HG03575 (cell line): ENCODE data around the gene DEAF1.

Experiments
- ATAC-seq: cut with Tn5 transposase; IDR thresholded peaks from one replicate; pipeline ENCODE4 v1.9.1; 2021; ENCODE audit not compliant: unreplicated experiment, insufficient number of reproducible peaks, low FRiP score; ENCODE audit errors: extremely low read depth

The DEAF1 gene

DNA sequence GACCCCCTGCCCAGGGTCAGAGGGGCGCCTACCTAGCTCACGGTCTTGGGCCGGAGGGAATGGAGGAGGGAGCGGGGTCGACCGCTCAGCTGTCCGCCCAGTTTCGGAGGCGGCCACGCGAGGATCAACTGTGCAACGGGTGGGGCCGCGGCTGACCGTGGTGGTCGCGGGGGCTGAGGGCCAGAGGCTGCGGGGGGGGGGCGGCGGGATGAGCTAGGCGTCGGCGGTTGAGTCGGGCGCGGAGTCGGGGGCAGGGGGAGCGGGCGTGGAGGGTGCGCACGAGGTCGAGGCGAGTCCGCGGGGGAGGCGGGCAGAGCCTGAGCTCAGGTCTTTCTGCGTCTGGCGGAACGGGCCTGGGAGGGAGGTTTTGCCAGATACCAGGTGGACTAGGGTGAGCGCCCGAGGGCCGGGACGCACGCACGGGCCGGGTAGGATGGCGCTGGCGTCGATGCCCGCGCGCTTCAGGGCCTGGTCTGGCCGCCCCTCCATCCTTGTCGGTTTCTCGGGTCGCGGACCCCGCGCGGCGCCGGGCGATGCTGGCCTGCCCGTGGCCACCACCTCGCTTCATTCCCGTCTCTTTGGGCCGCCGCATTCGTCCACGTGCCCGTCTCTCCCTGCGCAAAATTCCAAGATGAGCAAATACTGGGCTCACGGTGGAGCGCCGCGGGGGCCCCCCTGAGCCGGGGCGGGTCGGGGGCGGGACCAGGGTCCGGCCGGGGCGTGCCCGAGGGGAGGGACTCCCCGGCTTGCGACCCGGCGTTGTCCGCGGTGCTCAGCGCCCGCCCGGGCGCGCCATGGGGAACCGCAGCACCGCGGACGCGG is 58.3 kb downstream of the DEAF1 start, which contains the start of gene DRD4:
TSS of gene DRD4 (plus strand) at position 759 of the 822 bp plus-strand sequence. CDS start at position 795, 36 bp downstream.
- no peak for ATAC-seq

DNA sequence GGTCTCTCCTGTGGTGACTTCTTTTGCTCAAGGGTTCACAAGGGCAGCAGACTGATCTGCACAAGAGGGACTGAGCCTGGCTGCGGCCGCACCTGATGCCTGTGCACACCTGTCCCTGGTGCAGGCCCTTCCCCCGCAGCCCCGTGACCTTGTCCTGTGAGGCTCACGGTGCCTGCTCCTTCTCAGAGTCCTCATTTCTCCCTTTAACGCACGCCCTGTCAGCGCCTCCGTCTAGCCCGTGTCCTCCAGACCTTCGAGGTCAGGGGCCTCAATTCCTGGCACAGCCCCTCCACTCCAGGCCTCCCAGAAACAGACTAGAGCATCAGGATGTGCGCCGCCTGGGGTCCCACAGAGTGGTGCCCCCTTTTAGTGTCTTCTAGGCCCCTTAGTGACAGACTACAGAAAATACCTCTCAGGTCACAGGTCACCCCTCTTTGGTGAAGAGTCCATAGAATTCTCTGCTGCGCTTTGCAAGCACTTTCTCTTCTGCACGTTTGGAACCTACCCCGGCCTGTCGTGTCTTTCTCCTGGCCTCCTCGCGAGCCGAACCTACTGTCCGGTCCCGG is 59.0 kb downstream of the DEAF1 start:
- no peak for ATAC-seq

DNA sequence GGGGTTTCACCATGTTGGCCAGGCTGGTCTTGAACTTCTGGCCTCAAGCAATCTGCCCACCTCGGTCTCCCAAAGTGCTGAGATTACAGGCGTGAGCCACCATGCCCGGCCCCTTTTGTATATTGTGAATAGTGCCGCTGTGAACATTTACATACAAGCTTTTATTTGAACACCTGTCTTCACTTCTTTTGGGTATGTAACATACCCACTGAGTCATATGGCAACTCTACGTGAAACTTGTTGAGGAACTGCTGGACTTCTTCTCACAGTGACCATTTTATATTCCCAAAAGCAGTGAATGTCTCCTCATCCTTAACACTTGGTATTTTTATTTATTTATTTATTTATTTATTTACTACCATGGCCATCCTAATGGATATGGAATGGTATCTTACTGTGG is 64.2 kb downstream of the DEAF1 start:
- ATAC-seq: no peak

DNA sequence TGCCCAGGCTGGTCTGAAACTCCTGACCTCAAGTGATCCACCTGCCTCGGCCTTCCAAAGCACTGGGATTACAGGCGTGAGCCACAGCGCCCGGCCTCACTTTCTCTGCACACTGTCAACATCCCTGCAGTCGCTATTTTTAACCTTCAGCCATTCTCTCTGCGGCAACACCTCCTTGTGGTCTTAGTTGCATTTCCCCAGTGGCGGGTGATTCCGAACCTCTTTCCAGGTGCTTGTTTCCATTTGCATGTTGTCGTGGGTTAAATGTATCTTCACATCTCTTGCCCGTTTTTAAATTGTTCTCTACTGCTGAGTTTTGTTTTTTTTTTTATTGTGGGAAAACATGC is 65.8 kb downstream of the DEAF1 start:
- no peak for ATAC-seq

DNA sequence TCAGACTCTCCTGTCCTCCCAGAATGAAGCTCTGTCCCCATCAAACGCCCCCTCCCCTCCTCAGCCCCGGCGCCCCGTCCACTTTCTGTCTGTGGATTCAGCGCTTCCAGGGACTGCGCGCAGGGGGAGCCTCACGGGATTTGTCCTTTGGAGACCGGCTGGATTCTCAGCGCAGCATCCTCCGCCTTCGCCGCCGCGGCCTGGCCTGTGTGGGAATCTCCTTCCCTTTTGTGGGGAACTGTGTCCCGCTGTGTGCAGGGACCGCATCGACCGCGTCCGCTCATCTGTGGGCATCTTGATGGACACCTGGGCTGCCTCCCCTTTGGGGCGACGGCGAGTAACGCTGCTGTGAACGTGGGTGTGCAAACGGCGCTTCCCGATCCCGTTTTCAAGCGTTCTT is 67.0 kb downstream of the DEAF1 start:
- no peak for ATAC-seq

DNA sequence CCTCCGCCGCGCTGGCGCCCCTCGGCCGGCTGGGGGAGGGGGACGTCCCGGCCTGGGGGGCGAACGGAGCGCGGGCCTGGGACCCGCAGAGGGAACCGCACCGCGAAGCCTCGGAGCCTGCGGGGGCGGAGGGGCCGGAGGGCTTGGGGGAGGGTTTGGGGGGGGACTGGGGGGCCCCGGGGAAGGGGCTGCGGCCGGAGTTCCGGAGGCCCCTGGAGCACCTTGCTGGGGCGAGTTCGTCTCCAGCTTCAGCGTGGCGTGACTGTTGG is 67.8 kb downstream of the DEAF1 start:
- ATAC-seq: no peak

DNA sequence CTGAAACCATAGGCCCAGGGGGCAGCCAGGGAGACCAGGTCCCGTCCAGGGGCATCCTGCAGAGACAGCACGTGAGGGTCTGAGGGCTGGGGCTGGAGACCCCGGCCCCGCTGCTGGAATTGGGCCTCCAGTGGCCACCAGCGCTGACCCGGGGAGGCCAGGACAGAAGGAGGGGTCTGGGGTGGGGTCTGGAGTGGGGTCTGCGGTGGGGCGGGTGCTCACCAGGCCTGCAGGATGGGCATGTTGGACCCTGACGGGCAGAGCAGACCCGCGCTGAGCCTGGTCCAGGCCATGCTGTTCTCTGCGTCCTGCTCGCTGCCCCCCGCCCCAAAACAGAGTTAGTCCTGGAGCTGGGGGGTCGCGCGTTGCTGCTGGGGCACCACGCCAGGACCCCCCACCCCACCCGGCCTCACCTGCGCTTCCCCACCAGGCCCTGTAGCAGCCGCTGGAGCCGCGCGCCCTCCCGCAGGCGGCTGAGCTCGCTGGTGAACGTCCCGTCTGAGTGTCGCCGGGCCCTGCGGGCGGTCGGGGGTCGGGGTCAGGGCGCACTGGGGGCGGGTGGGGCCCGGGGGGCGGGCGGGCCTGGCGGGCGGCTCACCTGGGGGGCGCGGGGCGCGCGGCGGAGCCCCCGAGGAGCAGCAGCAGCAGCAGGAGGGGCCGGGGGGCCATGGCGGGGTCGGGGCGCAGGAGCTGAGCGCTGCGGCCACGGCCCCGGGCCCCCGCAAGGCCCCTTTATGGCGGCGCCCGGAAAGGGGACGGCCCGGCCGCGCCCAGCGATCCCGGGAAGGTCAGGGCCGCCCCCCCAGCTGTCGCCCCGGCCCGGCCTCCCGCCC is 68.3 kb downstream of the DEAF1 start, which contains the start of gene SCT:
TSS of gene SCT (minus strand) at position 707 of the 833 bp plus-strand sequence. CDS start at position 669, 38 bp downstream.
- no peak for ATAC-seq

DNA sequence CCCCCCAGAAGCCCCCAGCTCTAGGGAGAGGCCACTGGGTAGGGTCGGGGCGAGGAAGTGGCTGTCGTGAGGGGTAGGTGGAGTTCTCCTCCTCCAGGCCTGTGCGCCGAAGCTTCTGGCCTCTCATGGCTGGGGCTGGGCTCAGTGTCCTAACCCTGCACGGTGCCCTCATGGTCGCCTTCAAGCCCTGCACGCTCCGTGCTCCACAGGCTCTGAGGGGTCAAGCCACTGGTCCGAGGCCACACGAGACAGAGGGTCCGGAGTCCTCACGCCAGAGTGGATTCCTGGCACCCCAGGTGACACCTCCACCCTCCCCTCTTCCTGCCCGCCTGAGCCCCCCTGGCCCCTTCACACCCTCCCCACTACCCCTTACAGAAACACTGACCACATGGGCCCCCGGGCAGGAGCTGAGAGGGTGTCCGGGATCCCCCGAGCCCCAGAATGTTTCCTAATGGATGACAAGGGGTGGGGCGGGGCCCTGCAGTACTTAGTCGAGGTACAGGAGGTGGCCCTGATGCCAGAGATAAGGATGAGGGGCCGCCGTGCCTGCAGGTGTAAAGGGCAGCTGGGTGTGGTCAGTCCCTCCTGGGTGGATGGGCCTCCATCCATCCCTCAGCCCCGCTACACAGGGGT is 69.3 kb downstream of the DEAF1 start:
- no peak for ATAC-seq

DNA sequence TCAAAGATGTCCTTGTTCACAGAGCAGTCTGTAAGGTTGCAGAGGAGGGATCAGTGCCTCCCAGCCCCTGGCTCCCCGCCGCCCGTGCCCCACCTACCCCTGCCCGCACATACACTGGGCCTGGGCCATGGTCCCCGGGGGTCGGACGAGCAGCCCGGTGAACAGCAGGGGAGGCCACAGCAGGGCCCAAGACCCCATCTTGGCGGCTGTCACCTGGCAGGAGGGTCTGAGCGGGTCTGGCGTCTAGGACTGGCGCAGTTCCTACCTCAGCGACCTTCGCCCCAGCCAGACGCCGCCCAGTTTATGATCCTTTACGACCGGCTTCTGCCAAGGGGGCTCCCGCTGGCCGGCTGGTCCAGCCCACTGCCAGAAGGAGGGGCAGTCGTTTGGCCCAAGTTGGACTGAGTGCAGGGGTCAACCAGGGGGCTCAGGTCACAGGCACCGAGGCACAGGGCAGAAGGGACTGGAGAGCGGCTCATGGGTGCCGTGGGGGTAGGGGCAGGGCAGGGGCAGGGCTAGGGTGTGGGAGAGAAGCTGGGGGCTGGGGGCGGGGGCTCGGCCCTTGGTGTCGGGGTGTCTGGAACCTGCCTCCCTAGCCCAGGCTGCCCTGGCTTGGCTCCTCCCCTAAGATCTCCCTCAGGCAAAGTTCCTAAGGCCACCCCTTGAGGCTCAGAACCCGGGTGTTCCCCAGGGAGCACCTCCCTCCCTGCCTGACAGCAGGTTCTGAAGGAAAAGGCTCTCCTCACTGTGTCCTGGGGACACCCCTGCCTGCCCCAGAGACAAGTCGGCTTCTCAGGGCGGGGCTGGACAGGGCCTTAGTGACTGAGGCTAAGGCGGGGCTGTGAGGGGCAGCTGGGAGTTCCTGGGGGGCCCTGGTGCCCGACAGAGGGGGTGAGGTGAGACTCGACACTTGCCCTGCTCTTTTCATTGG is 70.1 kb downstream of the DEAF1 start, which contains the start of gene CDHR5:
TSS of gene CDHR5 (minus strand) at position 251 of the 931 bp plus-strand sequence. CDS start at position 198, 53 bp downstream.
- ATAC-seq: no peak

DNA sequence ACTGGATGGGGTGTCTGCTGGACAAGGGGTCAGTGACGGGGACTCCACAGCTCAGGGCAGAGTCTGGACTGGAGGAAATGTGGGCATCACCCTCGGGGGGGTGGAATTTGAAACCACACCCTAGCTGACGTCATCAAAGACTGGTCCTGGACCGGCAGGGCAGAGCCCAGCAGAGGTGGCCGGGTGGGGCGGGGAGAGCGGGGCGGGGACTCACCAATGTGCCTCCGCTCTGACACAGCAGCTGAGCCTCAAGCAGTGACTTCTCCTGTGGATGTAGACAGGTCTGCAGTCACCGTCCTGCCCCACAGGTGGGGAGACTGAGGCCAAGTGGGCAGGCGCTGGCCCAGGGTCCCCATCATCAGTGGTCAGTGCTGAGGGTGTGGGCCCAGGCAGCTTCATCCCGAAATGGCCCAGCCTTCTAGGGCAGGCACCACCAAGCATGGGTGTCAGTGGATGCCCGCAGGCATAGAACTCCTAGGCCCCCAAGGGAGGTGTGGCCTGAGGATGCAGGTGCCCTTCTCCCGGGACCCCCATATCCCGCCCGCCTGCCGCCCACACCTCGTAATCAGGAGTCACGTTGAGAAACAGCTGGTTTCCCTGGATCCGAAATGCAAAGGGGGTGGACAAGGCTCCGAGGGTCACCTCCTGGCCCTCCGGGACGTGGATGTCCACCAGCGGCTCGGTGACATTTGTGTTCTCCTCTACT is 70.9 kb downstream of the DEAF1 start:
- no peak for ATAC-seq

DNA sequence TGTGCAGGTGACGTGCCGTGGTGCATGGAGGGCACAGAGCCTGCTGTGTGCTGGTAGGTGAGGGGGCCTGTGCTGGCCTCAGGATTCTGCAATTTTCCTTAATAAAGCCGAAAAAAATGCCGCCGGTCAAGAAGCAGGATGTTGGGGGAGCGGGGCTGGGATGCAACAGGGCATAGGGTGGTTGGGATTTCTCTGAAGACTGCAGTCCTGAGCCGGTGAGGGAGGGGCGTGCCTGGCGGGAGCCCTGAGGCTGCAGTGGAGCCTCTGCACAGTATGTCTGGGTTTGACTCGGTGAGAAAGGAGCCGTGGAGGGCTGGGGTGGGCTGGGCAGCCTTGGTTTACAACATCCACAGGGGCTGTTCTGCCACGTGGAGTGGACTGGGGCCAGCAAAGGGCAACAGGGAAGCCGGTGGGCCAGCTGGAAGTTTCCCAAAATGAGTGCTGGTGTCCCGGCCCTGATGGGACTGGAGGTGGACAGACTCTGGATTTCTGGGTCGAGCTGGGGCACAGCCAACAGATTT is 71.6 kb downstream of the DEAF1 start:
- no peak for ATAC-seq

DNA sequence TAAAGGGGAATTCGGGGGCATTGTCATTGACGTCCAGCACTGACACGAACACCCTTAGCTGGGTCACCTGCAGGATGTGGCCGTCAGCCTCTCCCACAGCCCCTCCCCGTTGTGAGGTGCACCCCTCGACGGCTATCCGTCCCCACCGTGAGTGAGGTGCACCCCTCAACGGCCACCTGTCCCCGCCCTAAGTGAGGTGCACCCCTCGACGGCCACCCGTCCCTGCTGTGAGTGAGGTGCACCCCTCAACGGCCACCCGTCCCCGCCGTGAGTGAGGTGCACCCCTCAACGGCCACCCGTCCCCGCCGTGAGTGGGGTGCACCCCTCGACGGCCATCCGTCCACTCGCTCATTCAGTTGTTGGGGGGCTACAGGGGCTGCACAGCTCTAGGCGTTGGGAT is 73.2 kb downstream of the DEAF1 start:
- ATAC-seq: no peak

DNA sequence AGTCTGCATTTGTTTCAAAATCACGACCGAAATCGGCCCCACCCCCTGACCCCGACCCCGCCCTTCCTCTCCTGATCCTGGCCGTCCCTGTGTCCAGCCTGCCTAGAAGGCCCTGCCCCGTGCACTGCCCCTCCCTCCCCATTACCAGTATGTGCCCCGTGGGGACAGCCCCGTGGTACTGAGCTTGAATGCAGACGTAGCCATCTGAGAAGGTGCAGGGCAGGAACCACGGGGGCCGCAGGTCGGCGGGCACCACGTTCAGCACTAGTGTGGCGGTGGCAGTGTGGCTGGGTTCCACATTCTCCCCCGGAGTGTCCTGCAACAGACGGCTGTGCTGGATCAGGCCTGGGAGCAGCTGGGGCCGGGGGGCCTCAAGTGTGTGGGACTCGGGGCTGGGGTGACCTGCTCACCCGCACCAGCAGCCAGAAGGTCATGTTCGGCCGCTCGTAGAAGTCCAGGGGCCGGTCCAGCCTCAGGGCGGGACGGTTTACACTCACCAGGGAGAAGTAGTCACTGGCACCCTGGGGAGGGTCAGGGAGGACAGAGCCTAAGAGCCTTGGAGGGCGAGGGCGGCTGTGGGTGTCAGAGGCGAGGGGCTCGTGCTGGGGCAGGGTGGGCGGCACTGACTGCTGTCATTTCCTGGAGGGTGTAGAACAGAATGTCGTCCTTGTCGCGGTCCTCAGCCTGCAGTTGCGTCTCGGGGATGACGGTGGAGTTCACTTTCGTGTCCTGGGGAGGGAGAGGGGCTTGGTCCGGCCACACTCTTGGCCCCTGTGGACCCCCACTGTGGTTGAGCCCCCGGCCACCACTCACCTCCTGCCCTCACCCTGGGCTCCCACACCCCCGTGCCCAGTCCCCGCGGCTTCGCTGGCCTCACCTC is 73.8 kb downstream of the DEAF1 start:
- no peak for ATAC-seq

DNA sequence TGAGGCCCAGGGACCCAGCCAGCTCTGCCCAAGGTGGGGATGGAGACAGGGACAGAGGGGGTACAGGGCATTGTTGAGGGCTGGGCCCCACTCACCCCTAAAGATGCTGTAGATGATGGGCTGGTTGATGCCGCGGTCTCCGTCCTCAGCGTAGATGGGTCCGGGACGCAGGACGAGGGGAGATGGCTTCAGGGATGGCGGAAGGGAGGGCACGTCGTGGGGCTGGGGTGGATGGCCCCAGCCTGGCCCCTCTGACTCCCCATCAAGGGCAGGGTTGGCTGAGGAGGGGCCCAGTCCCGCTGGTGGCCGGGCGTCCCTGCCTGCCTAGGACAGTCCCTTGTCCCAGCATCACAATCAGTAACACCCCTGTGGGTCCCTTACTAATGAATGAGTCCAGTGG is 74.8 kb downstream of the DEAF1 start:
- no peak for ATAC-seq

DNA sequence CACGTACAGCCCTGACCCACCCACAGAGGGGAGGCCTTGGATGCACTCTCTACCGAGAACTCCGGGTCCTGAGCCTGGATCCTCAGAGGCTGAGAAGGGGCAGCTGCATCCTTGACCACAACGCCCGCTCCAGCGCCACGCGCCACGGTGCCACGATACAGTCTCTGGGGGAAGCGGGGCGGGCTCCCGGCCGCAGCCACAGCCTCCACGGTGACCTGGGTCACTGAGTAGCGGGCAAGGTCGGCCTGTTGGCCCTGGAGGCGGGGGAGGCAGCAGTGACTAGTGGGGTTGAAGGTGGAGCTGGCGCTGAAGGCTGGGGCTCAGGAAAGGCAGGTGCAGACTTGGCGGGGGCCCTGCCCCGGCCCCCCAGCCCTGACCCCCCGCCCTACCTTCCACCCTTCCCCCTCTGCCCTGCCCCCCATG is 75.4 kb downstream of the DEAF1 start:
- ATAC-seq: no peak

DNA sequence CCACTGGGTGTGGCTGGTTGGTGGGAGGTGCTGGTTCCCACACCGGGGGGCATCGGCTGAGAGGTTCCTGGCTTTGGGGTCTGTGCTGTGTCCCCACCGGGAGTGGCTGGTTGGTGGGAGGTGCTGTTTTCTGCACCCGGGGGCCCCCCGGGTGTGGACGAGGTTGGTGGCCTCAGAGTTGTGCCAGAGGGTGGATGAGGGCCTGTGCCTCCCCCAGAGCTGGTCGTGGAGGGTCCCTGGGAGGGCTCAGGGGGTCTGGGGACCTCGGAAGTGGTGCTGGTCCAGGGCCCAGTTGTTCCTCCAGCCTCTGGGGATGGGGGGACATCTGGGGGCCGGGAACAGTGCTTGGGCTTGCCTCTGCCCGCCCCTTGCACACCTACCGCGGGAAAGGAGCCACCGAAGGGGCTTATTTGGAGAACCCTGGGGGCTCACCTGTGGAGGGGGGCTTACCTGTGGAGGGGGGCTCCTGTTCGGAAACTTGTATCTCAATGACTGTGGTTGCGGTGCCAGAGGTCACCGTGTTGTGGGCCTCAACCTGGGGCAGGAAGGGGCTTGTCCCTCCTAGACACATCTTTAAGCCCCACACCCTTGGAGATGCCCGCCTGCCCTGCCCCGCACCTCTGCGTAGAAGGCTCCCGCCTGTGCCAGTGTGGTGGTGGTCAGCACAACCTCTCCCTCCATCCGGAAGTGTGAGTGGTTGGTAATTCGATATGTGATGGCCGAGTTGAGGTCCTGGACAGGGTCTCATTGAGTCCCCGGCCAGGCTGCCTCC is 76.0 kb downstream of the DEAF1 start:
- ATAC-seq: no peak
